ENCODE data around the gene RANGAP1. TPM values are rescaled to one million over a fixed set of nuclear protein-coding genes. Genes with fewer than 3 reads are reported as not detected.

The RANGAP1 gene
- total RNA-seq, 1 donor from 2014 or later: 56.4 TPM

- H3K27me3 Mint-ChIP-seq: no peaks in the 10 kb centered on the region
- intact Hi-C loops (cut with micrococcal nuclease): no loop called here
- ChIA-PET POLR2A (interaction anchor here (0.7 kb wide), 1 partner anchor 130 kb away, joined by 3 read pairs; no protein-coding TSS in a partner anchor), CTCF (interaction anchor here (1.5 kb wide), 1 partner anchor 28 kb away, joined by 4 read pairs; the partner anchor contains the start of gene ZC3H7B)
- H3K4me3 Mint-ChIP-seq: no peak overlapping the region
- DNase-seq (no peak), ATAC-seq (ENCODE audit: low read depth) (no peak)
- H3K9me3 Mint-ChIP-seq: no peaks in the 10 kb centered on the region
- H3K4me1 Mint-ChIP-seq: no peaks in the 10 kb centered on the region
- TF ChIP-seq, protein P1, sequence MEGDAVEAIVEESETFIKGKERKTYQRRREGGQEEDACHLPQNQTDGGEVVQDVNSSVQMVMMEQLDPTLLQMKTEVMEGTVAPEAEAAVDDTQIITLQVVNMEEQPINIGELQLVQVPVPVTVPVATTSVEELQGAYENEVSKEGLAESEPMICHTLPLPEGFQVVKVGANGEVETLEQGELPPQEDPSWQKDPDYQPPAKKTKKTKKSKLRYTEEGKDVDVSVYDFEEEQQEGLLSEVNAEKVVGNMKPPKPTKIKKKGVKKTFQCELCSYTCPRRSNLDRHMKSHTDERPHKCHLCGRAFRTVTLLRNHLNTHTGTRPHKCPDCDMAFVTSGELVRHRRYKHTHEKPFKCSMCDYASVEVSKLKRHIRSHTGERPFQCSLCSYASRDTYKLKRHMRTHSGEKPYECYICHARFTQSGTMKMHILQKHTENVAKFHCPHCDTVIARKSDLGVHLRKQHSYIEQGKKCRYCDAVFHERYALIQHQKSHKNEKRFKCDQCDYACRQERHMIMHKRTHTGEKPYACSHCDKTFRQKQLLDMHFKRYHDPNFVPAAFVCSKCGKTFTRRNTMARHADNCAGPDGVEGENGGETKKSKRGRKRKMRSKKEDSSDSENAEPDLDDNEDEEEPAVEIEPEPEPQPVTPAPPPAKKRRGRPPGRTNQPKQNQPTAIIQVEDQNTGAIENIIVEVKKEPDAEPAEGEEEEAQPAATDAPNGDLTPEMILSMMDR (IDR thresholded peaks at IDR 0.05): no peak
- peaks cover 67% of the 10 kb centered on the region for H3K36me3 Mint-ChIP-seq (ENCODE audit: low read depth)
- H3K27ac Mint-ChIP-seq: no peak overlapping the region
Observed at GRCh38 chr22:41273128-41273527, 12.9 kb downstream of the RANGAP1 start.

GRCh38 chr22:41271787-41272186 lies 14.2 kb downstream of the RANGAP1 start:
- peaks cover 69% of the 10 kb centered on the region for H3K36me3 Mint-ChIP-seq (ENCODE audit: low read depth)
- DNase-seq (no peak), ATAC-seq (ENCODE audit: low read depth) (no peak)
- ChIA-PET CTCF (no interaction called here), POLR2A (no interaction called here)
- TF ChIP-seq, protein P1 (IDR thresholded peaks at IDR 0.05): no peak
- H3K27me3 Mint-ChIP-seq: no peaks in the 10 kb centered on the region
- H3K9me3 Mint-ChIP-seq: no peaks in the 10 kb centered on the region
- intact Hi-C loops (cut with micrococcal nuclease): no loop called here
- H3K4me1 Mint-ChIP-seq: no peaks in the 10 kb centered on the region
- H3K4me3 Mint-ChIP-seq: no peak overlapping the region
- no peak overlapping the region for H3K27ac Mint-ChIP-seq

- no peak for ATAC-seq (ENCODE audit: low read depth)
- intact Hi-C loops (cut with micrococcal nuclease): no loop called here
Observed at GRCh38 chr22:41267958-41268357, 18.0 kb downstream of the RANGAP1 start.

DNA sequence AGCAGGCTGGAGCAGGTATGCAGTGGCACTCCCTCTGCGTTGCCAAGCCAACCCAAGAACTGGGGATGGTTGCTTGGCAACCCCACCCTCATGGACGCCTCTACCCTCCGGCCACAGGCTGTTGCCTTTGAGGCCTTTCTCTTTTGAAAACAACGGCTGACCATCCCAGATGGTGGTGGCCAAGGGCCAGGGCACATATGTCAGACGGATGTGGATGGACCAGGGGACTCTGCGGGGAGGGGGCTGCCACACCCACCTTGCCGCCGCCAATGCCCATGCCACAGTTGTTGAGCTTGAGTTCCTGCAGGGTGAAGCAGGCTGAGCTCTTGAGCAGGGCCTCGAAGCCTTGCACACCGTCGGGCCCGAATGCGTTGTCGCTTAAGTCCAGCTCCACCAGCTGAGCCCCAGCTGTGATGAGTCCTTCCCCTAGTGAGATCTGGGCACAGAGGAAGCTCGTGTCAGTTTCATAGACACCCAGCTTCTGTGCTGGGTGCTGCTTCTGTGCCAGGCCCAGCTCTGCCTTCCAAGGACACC lies 21.5 kb downstream of the RANGAP1 start:
- H3K4me3 Mint-ChIP-seq: no peak overlapping the region
- no peak overlapping the region for H3K27ac Mint-ChIP-seq
- H3K9me3 Mint-ChIP-seq: no peaks in the 10 kb centered on the region
- peaks cover 81% of the 10 kb centered on the region for H3K36me3 Mint-ChIP-seq (ENCODE audit: low read depth)
- no peaks in the 10 kb centered on the region for H3K4me1 Mint-ChIP-seq
- intact Hi-C loops (cut with micrococcal nuclease): no loop called here
- ChIA-PET CTCF (interaction anchor here (0.9 kb wide), 1 partner anchor 27 kb away, joined by 3 read pairs; no protein-coding TSS in a partner anchor), POLR2A (no interaction called here)
- TF ChIP-seq, protein P1 (IDR thresholded peaks at IDR 0.05): no peak
- DNase-seq (no peak), ATAC-seq (ENCODE audit: low read depth) (no peak)
- H3K27me3 Mint-ChIP-seq: no peaks in the 10 kb centered on the region

More at GRCh38 chr22:41267958-41268357, 18.0 kb downstream of the RANGAP1 start:
- H3K4me3 Mint-ChIP-seq: no peak overlapping the region
- no peaks in the 10 kb centered on the region for H3K27me3 Mint-ChIP-seq
- ChIA-PET CTCF (no interaction called here), POLR2A (no interaction called here)
- TF ChIP-seq, protein P1 (IDR thresholded peaks at IDR 0.05): no peak
- no peak for DNase-seq
- H3K9me3 Mint-ChIP-seq: no peaks in the 10 kb centered on the region
- no peak overlapping the region for H3K27ac Mint-ChIP-seq
- peaks cover 72% of the 10 kb centered on the region for H3K36me3 Mint-ChIP-seq (ENCODE audit: low read depth)
- no peaks in the 10 kb centered on the region for H3K4me1 Mint-ChIP-seq

GRCh38 chr22:41263704-41264103 lies 22.3 kb downstream of the RANGAP1 start:
- no peaks in the 10 kb centered on the region for H3K27me3 Mint-ChIP-seq
- TF ChIP-seq, protein P1 (IDR thresholded peaks at IDR 0.05): no peak
- H3K9me3 Mint-ChIP-seq: no peaks in the 10 kb centered on the region
- peaks cover 83% of the 10 kb centered on the region for H3K36me3 Mint-ChIP-seq (ENCODE audit: low read depth)
- H3K27ac Mint-ChIP-seq: no peak overlapping the region
- H3K4me1 Mint-ChIP-seq: no peaks in the 10 kb centered on the region
- H3K4me3 Mint-ChIP-seq: no peak overlapping the region
- ChIA-PET POLR2A (no interaction called here), CTCF (no interaction called here)
- no peak for DNase-seq
- no peak for ATAC-seq (ENCODE audit: low read depth)
- intact Hi-C loops (cut with micrococcal nuclease): no loop called here

All from activated B cell treated with CpG ODN at 0.5 μM for 24 hours (primary cell).